Heart left ventricle (tissue), 13 donors: ENCODE results near the gene C5orf52.

Experiments used
- POLR2A ChIP-seq, 2 donors: fragments of 450-650 bp; IDR thresholded peaks; one replicate each; pipeline ENCODE4 v1.6.1; 2017; ENCODE audit warnings: antibody characterized with exemption in 2 of 2, mild to moderate bottlenecking in 2 of 2, moderate library complexity in 2 of 2
- TF ChIP-seq, protein P1 (sequence below), 12 donors: fragments of 200-600 bp; sonication (generic) in 4 of 12; IDR thresholded peaks; one replicate each; pipeline versions ENCODE4 v1.5.0 to v1.8.0; 2018 to 2022; ENCODE audit warnings: antibody characterized with exemption in 12 of 12, mild to moderate bottlenecking in 5 of 12
- donor health status: ischemic (EF 13 %, LVEDD 7.1; RV severe dilation, severe dysfunction).
- donor health status: DM: no; HTN: yes; CAD: no.
- donor health status: DM: no; HTN: no; CAD: no.
- donor health status: ischemic (EF 25% LVEDD 6.9; RV normal size, moderate dysfunction).
- donor health status: ischemic (EF 25% LVEDD 5.7; RV mildly dilated, moderate dysfunction).
- donor health status: ischemic (EF 35%, LVEDD 5.7; RV mildly dilated, moderate dysfunction).
- donor health status: nonischemic (EF 11% LVEDD 7.7; RV severe dilation, severe dysfunction).
- donor health status: DM: yes; HTN: yes; CAD: no.
- donor health status: PGD.
- donor health status: ischemic (EF 29% LVEDD 5.4; RV normal size, mild dysfunction).
- donor health status: nonischemic (EF 23%, LVEDD 6.1; RV moderate dilation, normal function).

DNA sequence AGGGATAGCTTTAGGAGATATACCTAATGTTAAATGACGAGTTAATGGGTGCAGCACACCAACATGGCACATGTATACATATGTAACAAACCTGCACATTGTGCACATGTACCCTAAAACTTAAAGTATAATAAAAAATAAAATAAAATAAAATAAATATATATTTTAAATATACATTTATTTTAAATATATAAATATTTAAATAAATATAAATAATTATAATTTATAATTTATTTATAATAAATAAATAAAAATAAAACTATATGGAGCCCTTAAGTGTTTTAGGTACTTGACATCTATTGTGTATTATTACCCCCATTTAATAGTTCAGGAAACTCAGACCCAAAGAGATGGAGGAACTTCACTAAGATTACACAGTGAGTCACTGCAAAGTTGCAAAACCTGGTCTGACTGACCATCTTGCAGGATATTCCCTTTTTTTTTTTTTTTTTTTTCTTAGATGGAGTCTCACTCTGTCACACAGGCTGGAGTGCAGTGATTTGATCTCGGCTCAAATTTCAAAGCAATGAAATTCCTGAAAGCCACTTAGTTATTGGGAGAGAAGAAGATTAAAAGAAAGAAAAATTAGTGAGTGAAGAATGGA lies 5.8 kb upstream of the C5orf52 start:
- TF ChIP-seq, protein P1, sequence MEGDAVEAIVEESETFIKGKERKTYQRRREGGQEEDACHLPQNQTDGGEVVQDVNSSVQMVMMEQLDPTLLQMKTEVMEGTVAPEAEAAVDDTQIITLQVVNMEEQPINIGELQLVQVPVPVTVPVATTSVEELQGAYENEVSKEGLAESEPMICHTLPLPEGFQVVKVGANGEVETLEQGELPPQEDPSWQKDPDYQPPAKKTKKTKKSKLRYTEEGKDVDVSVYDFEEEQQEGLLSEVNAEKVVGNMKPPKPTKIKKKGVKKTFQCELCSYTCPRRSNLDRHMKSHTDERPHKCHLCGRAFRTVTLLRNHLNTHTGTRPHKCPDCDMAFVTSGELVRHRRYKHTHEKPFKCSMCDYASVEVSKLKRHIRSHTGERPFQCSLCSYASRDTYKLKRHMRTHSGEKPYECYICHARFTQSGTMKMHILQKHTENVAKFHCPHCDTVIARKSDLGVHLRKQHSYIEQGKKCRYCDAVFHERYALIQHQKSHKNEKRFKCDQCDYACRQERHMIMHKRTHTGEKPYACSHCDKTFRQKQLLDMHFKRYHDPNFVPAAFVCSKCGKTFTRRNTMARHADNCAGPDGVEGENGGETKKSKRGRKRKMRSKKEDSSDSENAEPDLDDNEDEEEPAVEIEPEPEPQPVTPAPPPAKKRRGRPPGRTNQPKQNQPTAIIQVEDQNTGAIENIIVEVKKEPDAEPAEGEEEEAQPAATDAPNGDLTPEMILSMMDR (IDR thresholded peaks at IDR 0.05), result no peak
- no peak for TF ChIP-seq POLR2A (IDR thresholded peaks at IDR 0.05)
